Chondrocyte (in vitro differentiated cells): ENCODE data around the gene NPAS3. TPM values are rescaled to one million over a fixed set of nuclear protein-coding genes. Genes with fewer than 3 reads are reported as not detected.

Source experiments
- DNase-seq: peaks from one replicate; pipeline ENCODE4 v3.0.0; 2021; ENCODE audit warnings: mixed read lengths, low spot score
- H3K27ac Mint-ChIP-seq: one replicate; pipeline ENCODE4 v1.8.0; 2021; ENCODE audit warnings: mild to moderate bottlenecking, moderate library complexity, mixed read lengths; ENCODE audit not compliant: unreplicated experiment
- H3K27me3 Mint-ChIP-seq: 2 replicates; pipeline ENCODE4 v1.8.0; 2021; ENCODE audit warnings: low read depth, mixed read lengths
- H3K36me3 Mint-ChIP-seq: 2 replicates; pipeline ENCODE4 v1.8.0; 2021; ENCODE audit warnings: low read depth, mixed read lengths
- H3K4me1 Mint-ChIP-seq: 2 replicates; pipeline ENCODE4 v1.8.0; 2021; ENCODE audit warnings: low read depth, mild to moderate bottlenecking, mixed read lengths
- H3K4me3 Mint-ChIP-seq: one replicate; pipeline ENCODE4 v1.8.0; 2021; ENCODE audit warnings: mild to moderate bottlenecking, moderate library complexity, mixed read lengths; ENCODE audit not compliant: unreplicated experiment
- H3K9me3 Mint-ChIP-seq: 2 replicates; pipeline ENCODE4 v1.8.0; 2021; ENCODE audit warnings: low read depth, mixed read lengths
- total RNA-seq: library from RNA; stranded (reverse); gene quantifications from 3 replicates; pipeline ENCODE4 v1.2.1, GENCODE V29; 2021
- TF ChIP-seq, protein P1 (sequence below): fragments of 200-600 bp; sonication (generic); IDR thresholded peaks from 2 replicates; pipeline ENCODE4 v1.5.0; 2021; ENCODE audit warnings: antibody characterized with exemption, mild to moderate bottlenecking, moderate library complexity

Gene NPAS3
- total RNA-seq, 1 donor from 2014 or later, result 2.6 TPM

DNA sequence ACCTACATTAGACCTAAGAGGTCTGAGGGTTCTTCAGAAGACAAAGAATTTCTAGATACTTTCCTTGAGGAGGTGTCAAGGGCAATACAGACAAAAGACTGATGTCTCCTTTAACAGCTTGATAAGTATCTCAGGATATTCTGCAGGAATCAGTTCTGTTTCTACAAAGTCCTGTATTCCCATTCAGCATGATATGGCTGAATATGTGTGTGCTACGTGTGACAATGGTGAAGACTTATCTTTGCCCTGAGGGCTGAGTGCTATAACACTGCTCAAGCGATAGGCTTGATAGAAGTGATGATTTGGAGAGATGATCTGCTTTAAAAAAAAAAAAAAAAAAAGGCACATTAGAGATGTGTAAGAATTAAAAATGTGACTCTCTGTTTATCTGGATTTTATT, 582.5 kb downstream of the NPAS3 start:
- no peaks in the 10 kb centered on the region for H3K27me3 Mint-ChIP-seq
- no peak overlapping the region for H3K27ac Mint-ChIP-seq
- TF ChIP-seq, protein P1, sequence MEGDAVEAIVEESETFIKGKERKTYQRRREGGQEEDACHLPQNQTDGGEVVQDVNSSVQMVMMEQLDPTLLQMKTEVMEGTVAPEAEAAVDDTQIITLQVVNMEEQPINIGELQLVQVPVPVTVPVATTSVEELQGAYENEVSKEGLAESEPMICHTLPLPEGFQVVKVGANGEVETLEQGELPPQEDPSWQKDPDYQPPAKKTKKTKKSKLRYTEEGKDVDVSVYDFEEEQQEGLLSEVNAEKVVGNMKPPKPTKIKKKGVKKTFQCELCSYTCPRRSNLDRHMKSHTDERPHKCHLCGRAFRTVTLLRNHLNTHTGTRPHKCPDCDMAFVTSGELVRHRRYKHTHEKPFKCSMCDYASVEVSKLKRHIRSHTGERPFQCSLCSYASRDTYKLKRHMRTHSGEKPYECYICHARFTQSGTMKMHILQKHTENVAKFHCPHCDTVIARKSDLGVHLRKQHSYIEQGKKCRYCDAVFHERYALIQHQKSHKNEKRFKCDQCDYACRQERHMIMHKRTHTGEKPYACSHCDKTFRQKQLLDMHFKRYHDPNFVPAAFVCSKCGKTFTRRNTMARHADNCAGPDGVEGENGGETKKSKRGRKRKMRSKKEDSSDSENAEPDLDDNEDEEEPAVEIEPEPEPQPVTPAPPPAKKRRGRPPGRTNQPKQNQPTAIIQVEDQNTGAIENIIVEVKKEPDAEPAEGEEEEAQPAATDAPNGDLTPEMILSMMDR, result no peak

GRCh38 chr14:33524244-33524643, 585.6 kb downstream of the NPAS3 start:
- TF ChIP-seq, protein P1, result no peak
- Mint-ChIP-seq H3K36me3 (no peaks in the 10 kb centered on the region), H3K27me3 (no peaks in the 10 kb centered on the region), H3K4me3 (no peak overlapping the region), H3K27ac (no peak overlapping the region), H3K9me3 (no peaks in the 10 kb centered on the region), H3K4me1 (peaks cover 12% of the 10 kb centered on the region)
- no peak for DNase-seq

More for the DNA sequence above, 582.5 kb downstream of the NPAS3 start:
- H3K9me3 Mint-ChIP-seq, result no peaks in the 10 kb centered on the region
- DNase-seq, result no peak
- H3K36me3 Mint-ChIP-seq, result no peaks in the 10 kb centered on the region
- peaks cover 12% of the 10 kb centered on the region for H3K4me1 Mint-ChIP-seq
- no peak overlapping the region for H3K4me3 Mint-ChIP-seq

DNA sequence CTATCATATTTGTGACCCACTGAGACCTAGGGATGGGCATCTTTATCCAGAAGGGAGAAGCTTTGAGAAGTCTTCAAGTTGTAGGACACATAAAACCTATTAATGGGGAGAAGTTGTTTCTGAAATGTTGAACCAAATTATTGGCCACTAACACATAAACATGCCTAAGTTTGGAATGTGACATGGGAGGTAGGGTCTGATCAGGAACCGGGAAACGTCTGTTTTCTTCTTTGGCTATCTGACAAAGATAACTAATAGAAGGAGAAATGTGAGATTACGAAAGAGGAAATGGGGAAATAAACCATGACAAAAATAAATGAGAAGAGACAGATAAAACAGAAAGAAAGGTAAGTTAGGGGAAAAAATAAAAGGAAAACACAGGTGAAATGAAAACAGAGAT, 586.9 kb downstream of the NPAS3 start:
- no peaks in the 10 kb centered on the region for H3K36me3 Mint-ChIP-seq

GRCh38 chr14:33527023-33527634, 588.5 kb downstream of the NPAS3 start:
- Mint-ChIP-seq H3K27me3 (no peaks in the 10 kb centered on the region), H3K4me1 (peaks cover 12% of the 10 kb centered on the region), H3K9me3 (no peaks in the 10 kb centered on the region), H3K36me3 (no peaks in the 10 kb centered on the region), H3K27ac (no peak overlapping the region), H3K4me3 (no peak overlapping the region)
- no peak for DNase-seq
- TF ChIP-seq, protein P1, result no peak

More for the DNA sequence above, 586.9 kb downstream of the NPAS3 start:
- DNase-seq, result no peak
- Mint-ChIP-seq H3K9me3 (no peaks in the 10 kb centered on the region), H3K4me1 (peaks cover 12% of the 10 kb centered on the region), H3K27me3 (no peaks in the 10 kb centered on the region), H3K4me3 (no peak overlapping the region), H3K27ac (no peak overlapping the region)
- TF ChIP-seq, protein P1, result no peak

GRCh38 chr14:33528655-33529054, 590.0 kb downstream of the NPAS3 start:
- no peaks in the 10 kb centered on the region for H3K9me3 Mint-ChIP-seq
- H3K4me3 Mint-ChIP-seq, result no peak overlapping the region
- no peak for DNase-seq
- H3K27me3 Mint-ChIP-seq, result no peaks in the 10 kb centered on the region
- H3K36me3 Mint-ChIP-seq, result no peaks in the 10 kb centered on the region
- no peak overlapping the region for H3K27ac Mint-ChIP-seq
- peaks cover 6% of the 10 kb centered on the region for H3K4me1 Mint-ChIP-seq
- TF ChIP-seq, protein P1, result no peak
